Mesothelial cell of epicardium (in vitro differentiated cells): ENCODE measurements around the gene INTS2. TPM values are rescaled to one million over a fixed set of nuclear protein-coding genes. Genes with fewer than 3 reads are reported as not detected.

Source experiments
- DNase-seq, 2 experiments: peaks; one replicate each; pipeline ENCODE4 v3.0.0; 2021; ENCODE audit warnings: low spot score in 2 of 2; ENCODE audit not compliant: unreplicated experiment in 2 of 2
- H3K27ac Mint-ChIP-seq: 2 replicates; pipeline ENCODE4 v1.8.0; 2021; ENCODE audit warnings: mixed read lengths
- H3K27me3 Mint-ChIP-seq: 2 replicates; pipeline ENCODE4 v1.8.0; 2021; ENCODE audit warnings: low read depth, mixed read lengths
- H3K36me3 Mint-ChIP-seq: 2 replicates; pipeline ENCODE4 v1.8.0; 2021; ENCODE audit warnings: mixed read lengths
- H3K4me1 Mint-ChIP-seq: 2 replicates; pipeline ENCODE4 v1.8.0; 2021; ENCODE audit warnings: mixed read lengths
- H3K4me3 Mint-ChIP-seq: 2 replicates; pipeline ENCODE4 v1.8.0; 2021; ENCODE audit warnings: mild to moderate bottlenecking, moderate library complexity, mixed read lengths
- H3K9me3 Mint-ChIP-seq: 2 replicates; pipeline ENCODE4 v1.8.0; 2021; ENCODE audit warnings: mixed read lengths
- total RNA-seq: library from RNA; stranded (reverse); gene quantifications from 3 replicates; pipeline ENCODE4 v1.2.1, GENCODE V29; 2021
- TF ChIP-seq, protein P1 (sequence below): fragments of 200-600 bp; sonication (generic); IDR thresholded peaks from one replicate; pipeline ENCODE4 v1.5.0; 2021; ENCODE audit warnings: antibody characterized with exemption; ENCODE audit not compliant: unreplicated experiment

INTS2 gene
- total RNA-seq, 1 donor from 2014 or later: 17.1 TPM

DNA sequence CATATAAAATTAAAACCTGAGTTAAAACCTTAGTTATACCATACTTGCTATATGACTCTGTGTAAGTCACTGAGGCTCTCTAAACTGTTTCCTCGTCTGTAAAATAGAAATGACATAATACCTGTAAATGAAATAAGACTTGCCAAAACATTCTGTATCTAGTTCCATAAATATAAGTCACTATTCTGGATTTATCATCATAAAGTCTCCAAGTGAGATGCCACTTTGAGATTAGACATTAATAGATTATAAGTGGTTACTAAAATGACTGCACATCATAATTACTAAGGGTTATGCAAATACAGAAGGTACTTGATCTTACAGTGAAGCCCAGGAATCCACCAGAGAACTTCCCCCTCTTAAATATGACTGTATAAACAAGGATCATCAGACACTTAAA is 52.5 kb downstream of the INTS2 start:
- H3K9me3 Mint-ChIP-seq: no peaks in the 10 kb centered on the region
- H3K27ac Mint-ChIP-seq: no peak overlapping the region
- H3K4me3 Mint-ChIP-seq: no peak overlapping the region
- DNase-seq: no peak
- TF ChIP-seq, protein P1, sequence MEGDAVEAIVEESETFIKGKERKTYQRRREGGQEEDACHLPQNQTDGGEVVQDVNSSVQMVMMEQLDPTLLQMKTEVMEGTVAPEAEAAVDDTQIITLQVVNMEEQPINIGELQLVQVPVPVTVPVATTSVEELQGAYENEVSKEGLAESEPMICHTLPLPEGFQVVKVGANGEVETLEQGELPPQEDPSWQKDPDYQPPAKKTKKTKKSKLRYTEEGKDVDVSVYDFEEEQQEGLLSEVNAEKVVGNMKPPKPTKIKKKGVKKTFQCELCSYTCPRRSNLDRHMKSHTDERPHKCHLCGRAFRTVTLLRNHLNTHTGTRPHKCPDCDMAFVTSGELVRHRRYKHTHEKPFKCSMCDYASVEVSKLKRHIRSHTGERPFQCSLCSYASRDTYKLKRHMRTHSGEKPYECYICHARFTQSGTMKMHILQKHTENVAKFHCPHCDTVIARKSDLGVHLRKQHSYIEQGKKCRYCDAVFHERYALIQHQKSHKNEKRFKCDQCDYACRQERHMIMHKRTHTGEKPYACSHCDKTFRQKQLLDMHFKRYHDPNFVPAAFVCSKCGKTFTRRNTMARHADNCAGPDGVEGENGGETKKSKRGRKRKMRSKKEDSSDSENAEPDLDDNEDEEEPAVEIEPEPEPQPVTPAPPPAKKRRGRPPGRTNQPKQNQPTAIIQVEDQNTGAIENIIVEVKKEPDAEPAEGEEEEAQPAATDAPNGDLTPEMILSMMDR: no peak
- peaks cover 12% of the 10 kb centered on the region for H3K36me3 Mint-ChIP-seq
- H3K4me1 Mint-ChIP-seq: no peaks in the 10 kb centered on the region
- no peaks in the 10 kb centered on the region for H3K27me3 Mint-ChIP-seq

DNA sequence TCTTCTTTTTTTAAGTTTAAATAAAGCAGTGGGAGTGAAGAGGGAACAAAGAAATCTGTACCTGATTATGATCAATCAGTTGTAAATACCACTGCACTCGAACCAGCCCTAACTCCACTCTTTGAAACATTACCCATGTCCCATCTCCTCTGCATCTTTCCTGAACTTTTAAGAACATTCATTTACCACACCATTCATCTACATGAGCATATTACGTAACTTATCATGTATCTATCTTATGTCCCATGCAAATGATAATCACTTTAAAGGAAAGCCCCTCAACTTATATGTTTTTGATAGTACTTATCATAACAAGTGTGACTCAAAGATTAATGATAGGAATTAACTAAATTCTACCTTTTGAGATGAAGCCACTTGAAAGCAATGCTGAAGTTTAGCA is 53.7 kb downstream of the INTS2 start:
- H3K9me3 Mint-ChIP-seq: no peaks in the 10 kb centered on the region
- no peaks in the 10 kb centered on the region for H3K4me1 Mint-ChIP-seq
- DNase-seq: no peak
- H3K27me3 Mint-ChIP-seq: no peaks in the 10 kb centered on the region
- no peak overlapping the region for H3K4me3 Mint-ChIP-seq
- H3K27ac Mint-ChIP-seq: no peak overlapping the region
- H3K36me3 Mint-ChIP-seq: peaks cover 12% of the 10 kb centered on the region
- TF ChIP-seq, protein P1: no peak

GRCh38 chr17:61872099-61872498 is 55.7 kb downstream of the INTS2 start:
- H3K27ac Mint-ChIP-seq: no peak overlapping the region
- no peak overlapping the region for H3K4me3 Mint-ChIP-seq
- no peaks in the 10 kb centered on the region for H3K9me3 Mint-ChIP-seq
- TF ChIP-seq, protein P1: no peak
- DNase-seq: no peak
- no peaks in the 10 kb centered on the region for H3K27me3 Mint-ChIP-seq
- H3K36me3 Mint-ChIP-seq: peaks cover 7% of the 10 kb centered on the region
- no peaks in the 10 kb centered on the region for H3K4me1 Mint-ChIP-seq

DNA sequence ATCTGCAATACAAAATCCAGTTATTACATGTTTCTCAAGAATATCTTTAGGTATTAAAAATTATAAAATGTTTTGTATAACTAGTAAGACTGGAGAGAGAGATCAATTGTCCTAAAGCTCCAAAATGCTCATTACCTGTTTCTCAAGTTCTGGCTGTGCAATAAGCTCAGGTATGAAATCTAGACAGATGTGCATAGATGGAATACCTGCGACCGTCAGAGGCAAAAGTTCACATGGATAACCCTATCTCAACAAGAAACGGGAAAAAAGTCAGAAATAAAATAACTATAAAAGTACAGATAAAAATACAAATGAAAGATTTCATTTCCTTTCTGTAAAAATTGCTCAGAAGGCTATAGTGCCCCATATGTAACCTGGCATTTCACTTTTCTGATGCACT is 58.6 kb downstream of the INTS2 start:
- no peak for DNase-seq
- no peaks in the 10 kb centered on the region for H3K9me3 Mint-ChIP-seq
- peaks cover 7% of the 10 kb centered on the region for H3K36me3 Mint-ChIP-seq
- H3K4me1 Mint-ChIP-seq: no peaks in the 10 kb centered on the region
- no peak overlapping the region for H3K4me3 Mint-ChIP-seq
- TF ChIP-seq, protein P1: no peak
- no peak overlapping the region for H3K27ac Mint-ChIP-seq
- H3K27me3 Mint-ChIP-seq: no peaks in the 10 kb centered on the region

- no peak overlapping the region for H3K4me3 Mint-ChIP-seq
- H3K9me3 Mint-ChIP-seq: no peaks in the 10 kb centered on the region
- TF ChIP-seq, protein P1: no peak
- peaks cover 6% of the 10 kb centered on the region for H3K4me1 Mint-ChIP-seq
- DNase-seq: no peak
- no peak overlapping the region for H3K27ac Mint-ChIP-seq
- peaks cover 7% of the 10 kb centered on the region for H3K36me3 Mint-ChIP-seq
- no peaks in the 10 kb centered on the region for H3K27me3 Mint-ChIP-seq
Measured at GRCh38 chr17:61868074-61868473, 59.7 kb downstream of the INTS2 start.

DNA sequence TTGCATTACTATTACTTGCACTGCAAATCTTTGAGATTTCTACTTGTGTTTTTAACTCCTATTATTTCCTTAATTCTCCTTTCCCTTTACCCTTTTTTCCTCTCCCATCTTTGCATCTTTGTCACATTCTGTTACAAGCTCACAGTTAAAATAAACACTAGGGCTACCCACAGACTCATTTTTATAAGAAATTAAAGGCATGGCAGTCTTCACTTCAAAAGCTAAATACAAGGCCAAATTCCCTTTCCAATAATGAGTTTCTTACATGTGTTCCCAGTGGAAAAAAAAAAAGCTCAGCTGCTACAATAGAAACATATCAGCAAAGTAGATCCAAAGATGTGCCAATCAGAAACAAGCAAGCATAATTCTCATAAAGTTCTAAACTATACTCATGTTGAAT is 60.7 kb downstream of the INTS2 start:
- Mint-ChIP-seq H3K4me3 (no peak overlapping the region), H3K27me3 (no peaks in the 10 kb centered on the region), H3K27ac (no peak overlapping the region), H3K36me3 (peaks cover 7% of the 10 kb centered on the region), H3K9me3 (no peaks in the 10 kb centered on the region), H3K4me1 (peaks cover 14% of the 10 kb centered on the region)
- no peak for DNase-seq
- TF ChIP-seq, protein P1: no peak
